NCI-H1436 (cell line): ENCODE measurements around the gene IYD.
"Not testable (repeated sequence)": the region's sequence is repeated elsewhere in the genome, so short reads cannot be mapped to it uniquely, and the experiment has no call there.

Experiments used
- DNase-seq: peaks from one replicate; lab custom pipeline; 2025; lab: John Stamatoyannopoulos, UW

Gene IYD

GRCh38 chr6:150352321-150353296 is 16.2 kb upstream of the IYD start:
- DNase-seq = no peak

- DNase-seq = no peak
Observed at GRCh38 chr6:150353445-150353844, 15.4 kb upstream of the IYD start.

- DNase-seq = no peak
Observed at GRCh38 chr6:150354754-150355571, 13.8 kb upstream of the IYD start.

DNA sequence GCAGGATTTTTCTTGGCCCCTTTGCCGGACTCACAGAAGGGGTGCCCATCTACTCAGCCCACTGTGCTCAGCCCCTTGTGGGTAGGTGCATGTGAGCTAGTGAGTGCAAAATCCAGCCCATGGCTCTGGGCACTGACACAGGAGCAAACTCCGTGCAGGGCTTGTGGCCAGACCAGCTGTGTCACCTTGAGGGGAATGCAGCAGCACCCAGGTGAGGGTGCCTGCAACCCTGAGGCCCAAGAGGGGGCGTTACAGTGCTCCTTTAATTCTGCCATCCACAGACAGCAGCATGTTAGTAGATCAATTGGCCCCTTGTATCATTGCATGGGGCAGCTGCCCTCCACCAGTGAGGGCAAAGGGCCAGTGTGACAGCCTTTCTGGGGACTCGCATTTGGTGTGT is 12.9 kb upstream of the IYD start:
- DNase-seq = no peak

- DNase-seq = no peak
Observed at GRCh38 chr6:150361876-150362275, 6.9 kb upstream of the IYD start.

GRCh38 chr6:150363733-150364132 is 5.1 kb upstream of the IYD start:
- no peak for DNase-seq

DNA sequence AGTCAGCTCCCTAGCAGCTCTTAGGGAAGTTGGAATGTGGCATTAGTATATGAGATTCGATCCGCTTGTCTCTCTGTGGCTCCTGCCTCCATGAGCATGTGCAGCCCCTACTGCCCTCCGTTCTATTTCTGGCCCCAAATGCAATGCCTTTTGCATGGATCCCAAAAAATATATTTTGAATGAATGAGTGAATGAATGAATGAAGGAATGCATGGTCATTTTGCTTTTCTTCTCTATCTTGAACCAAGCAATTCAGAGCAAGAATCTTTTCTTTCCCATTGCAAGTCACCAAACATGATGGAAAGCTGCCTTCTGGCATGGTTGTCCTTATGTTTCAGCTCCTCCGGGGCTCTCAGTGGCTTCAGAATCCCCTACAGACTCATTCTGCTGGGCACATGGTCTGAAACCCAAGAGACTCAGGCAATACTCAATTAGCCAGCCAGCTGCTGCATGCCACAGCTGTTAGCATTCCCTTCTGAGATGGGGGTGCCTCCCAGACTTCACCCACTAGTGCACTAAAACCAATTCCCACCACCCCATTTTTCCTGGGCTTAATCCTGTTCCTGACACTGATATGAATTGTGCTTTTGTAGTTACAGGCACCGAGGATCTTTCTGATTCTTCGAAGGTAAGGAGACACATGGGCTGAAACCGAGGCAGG is 2.6 kb upstream of the IYD start:
- no peak for DNase-seq

GRCh38 chr6:150369408-150369807 is 596 bp downstream of the IYD start:
- DNase-seq = no peak

DNA sequence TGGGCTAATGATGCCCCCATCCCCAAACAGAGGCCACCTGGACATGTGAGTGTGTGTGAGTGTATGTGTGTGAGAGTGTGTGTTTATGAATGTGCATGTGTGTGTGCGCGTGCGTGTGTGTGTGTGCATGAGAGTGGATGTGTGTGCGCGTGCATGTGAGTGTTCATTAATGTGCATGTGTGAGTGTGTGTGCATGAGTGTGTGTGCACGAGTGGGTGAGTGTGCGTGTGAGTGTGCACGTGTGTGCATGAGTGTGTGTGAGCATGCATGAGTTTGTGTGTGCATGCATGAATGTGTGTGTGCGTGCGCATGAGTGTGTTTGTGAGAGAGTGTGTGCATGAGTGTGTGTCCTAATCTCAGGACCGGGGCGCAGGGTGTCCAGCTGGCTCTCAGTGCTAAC is 1.3 kb downstream of the IYD start:
- no peak for DNase-seq

DNA sequence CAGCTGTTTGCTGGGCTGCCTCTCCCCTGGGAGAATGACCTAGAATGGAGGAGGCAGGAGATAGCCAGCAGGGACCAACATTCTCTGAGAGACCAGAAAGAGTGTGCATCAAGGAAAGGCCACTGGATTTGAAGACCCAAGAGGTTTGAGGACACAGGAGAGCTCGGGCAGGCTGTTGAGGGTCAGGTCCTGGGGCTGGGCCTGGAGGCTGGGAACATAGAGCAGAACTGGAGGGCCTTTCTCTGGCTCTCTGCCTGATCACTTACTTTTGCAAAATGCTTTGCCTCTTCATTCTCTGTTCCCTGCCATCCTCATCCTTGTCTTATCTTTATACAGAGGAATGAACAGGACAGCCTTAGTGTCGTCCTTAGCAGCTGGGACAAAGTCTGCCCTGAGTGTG is 2.5 kb downstream of the IYD start:
- DNase-seq = no peak

DNA sequence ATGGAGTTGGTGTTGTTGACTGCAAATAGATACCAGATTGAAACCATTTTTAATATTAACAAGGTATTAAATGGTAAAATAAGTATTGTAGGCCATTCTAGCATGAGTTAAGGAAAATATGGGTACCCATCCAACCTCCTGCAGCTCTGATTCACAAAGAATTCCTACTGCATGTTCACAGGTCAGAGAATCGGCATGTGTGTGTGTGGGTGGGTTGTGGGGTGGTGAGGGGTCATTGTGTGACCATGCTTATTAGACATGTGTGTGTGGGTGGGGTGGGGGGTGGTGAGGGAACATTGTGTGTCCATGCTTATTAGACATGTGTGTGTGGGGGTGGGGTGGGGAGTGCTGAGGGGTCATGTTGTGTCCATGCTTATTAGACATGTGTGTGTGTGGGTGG is 3.2 kb downstream of the IYD start:
- no peak for DNase-seq

- DNase-seq = no peak
Observed at GRCh38 chr6:150373260-150373701, 4.5 kb downstream of the IYD start.

DNA sequence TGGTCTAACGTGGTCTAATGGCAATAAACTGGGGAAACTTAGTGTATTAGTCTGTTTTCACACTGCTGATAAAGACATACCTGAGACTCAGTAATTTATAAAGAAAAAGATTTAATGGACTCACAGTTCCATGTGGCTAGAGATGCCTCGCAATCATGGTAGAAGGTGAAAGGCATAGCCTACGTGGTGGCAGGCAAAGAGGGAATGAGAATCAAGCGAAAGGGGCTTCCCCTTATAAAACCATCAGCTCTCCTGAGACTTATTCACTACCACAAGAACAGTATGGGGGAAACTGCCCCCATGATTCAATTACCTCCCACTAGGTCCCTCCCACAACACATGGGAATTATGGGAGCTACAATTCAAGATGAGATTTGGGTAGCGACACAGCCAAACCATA is 5.5 kb downstream of the IYD start:
- not testable (repeated sequence) for DNase-seq

DNA sequence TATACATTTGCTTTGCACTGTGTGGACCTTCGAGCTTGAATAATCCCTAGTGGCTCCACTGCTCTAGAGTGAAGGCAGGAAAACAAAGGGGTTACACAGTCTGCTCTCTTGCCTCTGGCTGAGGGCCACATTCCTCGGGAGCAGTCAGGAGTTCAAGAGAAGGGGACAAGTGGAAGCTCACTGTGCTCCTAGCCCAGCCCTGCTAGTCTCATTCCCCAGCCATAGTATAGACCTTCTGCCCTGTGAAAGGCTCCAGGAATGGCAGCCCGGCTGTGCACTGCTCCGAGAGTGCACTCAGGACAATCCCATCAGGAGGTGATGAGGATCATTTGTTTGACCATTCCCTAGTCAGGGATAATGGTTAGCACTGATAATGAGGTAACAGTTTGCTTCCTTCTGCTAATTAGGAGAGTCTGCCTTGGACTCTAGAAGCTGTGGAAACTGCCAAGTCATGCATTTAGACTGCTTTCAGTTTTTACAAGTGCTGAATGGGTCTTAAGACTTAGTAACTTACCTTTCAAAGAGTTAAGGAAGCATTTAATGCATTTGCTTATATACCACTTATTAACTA is 8.5 kb downstream of the IYD start:
- no peak for DNase-seq

DNA sequence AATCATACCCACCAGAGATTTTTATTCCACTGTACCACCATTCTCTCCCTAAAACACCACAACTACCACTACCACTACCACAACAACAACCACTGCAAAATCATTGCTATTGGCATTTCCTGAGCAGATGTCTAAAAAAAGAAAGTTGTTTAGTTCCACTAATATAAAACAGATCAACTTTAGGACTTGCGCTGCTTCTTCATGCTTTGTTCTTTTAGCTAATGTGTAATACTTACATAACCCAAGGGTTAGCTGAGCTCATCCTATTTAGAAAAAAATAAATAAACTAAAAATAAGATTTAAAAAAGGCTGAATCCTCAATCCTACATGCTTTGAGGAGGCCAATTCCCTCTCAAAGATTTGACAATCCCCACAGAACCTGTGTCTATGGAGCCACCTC is 11.4 kb downstream of the IYD start:
- no peak for DNase-seq

GRCh38 chr6:150382171-150382570 is 13.4 kb downstream of the IYD start:
- DNase-seq = no peak

DNA sequence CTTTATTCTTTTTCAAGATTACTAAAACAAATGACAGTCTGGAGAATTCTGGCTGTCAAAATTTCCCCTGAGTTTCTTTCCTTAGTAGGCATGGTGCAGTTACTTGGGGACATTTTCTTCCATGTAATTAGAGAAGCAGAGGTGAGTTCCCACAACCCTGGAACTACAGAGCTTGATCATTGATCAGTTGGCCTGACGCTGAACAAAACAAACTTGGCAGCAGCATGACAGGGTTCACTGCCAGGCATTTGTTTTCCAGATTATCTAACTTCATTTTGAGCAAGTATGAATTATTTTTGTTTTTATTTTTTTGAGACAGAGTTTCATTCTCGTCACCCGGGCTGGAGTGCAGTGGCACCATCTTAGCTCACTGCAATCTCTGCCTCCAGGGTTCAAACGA is 22.6 kb downstream of the IYD start:
- DNase-seq = no peak

GRCh38 chr6:150391890-150392289 is 23.1 kb downstream of the IYD start:
- no peak for DNase-seq

DNA sequence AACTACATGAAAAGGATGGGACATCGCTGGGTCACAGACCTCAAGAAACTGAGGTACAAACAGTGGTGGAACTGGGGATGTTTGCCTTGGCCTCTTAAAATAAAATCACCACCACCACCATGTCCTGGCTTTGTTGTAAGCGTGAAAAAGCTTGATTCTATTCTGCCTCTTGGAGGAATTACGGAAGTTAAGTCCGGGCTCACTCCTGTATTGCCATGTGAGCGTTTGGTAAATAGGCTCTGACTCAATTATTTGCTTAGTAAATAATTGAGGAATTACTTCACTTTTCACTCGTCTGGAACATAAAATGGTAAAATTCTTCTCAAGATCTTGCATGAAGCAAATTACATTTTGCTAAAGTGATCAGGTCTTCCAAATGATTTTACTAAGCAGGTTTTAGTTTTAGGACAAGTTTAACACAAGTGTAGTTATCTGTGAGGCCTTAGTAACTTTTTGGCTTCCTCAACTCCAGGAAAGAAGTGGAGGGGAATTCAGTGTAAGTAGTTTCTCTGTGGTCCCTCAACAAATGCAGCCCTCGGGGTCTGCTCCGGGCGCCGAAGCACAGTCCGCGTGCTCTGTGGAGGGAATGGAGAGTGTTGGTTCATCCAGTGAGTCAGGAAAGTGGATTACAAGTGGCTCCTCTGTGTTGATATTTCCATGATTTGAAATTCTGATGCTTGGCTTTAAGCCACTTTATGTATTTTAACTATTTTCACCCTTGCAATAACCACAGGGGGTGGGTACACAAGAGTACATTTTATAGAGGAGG is 23.8 kb downstream of the IYD start:
- DNase-seq = no peak

DNA sequence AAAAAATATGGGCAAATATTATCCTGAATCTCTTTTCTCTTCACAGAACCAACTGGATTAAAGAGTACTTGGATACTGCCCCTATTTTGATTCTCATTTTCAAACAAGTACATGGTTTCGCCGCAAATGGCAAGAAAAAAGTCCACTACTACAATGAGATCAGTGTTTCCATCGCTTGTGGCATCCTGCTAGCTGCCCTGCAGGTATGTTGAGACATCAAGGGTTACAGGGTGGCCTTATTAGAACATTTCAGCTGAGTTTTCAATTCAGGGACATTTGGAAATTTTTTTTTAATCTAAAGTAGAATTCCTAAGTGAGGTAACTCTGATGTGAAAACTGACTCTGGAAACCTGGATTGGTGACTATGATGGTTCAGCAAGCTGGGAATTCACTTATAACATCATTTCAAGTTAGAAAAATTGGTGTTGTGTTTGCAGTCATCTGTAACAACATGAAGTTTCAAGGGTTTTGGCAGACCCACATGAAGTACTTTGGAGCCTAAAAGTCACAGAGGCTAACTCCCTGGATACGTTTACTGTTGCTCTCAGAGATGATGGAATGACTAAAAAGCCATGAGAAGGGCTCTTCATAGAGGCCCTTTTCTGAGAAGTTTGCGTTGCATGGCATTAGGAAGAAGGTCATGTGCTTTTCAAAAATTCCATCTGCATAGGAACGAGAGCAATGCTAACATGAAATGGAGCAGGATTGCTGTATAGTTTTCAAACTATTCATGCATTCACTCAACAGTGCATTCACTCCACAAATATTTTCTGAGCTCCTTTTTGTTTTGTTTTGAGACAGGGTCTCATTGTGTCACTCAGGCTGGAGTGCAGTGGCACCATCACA is 25.5 kb downstream of the IYD start:
- DNase-seq = no peak
